Ramos (cell line): ENCODE data around the gene PRPS2.

ENCODE experiments used
- in situ Hi-C: fragments of 300-500 bp; cut with MboI; formaldehyde crosslinking; loops from one replicate; pipeline ENCODE4 v1.14.3; 2022; ENCODE audit warnings: low sequenced_read_pairs; ENCODE audit not compliant: unreplicated experiment

The PRPS2 gene

DNA sequence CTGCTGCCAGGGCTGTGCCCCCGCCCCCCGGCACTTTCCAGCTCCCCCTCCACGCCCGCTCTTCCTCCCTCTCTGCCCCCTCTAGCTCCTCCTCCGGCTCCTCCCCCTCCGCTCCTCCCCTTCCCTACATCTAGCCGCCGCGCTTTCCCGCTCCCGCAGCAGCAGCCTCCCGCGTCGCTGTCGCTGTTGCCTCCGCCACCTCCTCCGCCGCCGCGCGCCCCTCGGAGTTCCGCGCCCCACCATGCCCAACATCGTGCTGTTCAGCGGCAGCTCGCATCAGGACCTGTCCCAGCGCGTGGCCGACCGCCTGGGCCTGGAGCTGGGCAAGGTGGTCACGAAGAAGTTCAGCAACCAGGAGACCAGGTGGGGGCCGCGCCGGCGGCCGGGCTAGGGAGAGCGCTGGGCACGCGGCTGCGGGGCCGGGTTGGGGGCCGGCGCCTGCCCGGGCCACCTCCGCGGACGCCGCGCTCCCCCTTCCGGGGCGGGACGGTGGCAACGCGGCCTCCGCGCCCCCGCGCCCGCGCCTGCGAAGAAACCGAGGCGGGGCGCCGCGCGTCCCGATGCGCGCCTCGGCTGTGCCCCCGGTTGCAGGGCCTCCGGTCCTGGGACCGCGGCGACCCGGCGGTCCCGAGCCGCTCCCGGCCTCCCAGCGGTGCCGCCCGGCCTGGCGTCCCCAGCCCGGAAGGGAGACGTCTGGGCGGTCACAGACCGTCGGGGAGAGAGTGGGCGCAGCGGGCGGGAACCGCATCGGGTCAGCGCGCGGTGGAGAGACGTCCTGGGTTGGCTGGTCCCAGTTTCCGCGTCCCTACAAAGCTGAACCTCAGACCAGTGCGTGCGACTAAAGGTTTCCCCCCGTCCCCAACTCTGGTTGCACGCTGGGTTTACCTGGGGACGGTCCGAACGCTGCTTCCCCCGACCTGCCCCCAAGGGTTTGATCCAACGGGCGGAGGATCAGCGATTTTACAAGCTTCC lies at the start of gene PRPS2:
PRPS2 (plus strand) TSS at position 156 of the 972 bp plus-strand sequence; CDS start at position 242, 86 bp downstream.
- in situ Hi-C loops: no loop called here

DNA sequence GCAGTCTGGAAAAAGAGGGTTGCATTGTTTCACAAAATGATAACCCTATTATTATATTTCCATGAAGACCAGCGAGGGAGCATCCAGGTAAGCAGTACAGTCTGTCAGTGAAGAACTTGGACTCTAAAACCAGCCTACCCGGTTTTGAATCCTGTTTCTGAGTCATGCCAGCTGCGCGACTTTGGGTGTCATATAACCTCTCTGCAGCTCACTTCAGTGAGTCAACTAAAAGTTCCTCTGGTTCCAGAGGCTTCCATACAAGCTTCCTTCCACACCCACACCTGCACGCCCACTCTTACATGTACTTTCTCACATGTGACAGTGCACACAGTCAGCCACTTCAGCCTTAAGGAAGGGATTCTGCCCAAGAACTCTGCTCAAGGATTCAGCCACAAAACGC lies 49.8 kb upstream of the PRPS2 start:
- in situ Hi-C loops: no loop called here

- in situ Hi-C loops: no loop called here
Measured at GRCh38 chrX:12747433-12747832, 43.8 kb upstream of the PRPS2 start.

DNA sequence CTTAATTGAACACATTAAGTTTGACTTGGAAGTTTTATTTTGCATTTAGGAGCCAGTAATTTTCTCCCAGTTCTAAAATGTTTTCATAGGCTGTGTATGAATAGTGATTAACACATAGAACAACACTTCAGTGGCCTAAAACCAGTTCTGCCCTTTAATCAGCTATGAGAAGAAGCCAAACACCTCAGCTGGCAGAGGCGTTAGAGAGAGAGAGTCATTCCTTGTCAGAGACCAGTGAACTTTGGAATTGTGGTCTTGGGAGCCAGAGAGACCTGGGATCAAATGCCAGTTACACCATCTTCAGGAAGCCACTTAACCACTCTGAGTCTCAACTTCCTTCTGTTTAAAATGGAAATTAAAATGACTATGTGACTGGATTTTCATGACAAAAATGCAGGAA lies 39.3 kb upstream of the PRPS2 start:
- in situ Hi-C loops: no loop called here

GRCh38 chrX:12753366-12753765 lies 37.8 kb upstream of the PRPS2 start:
- in situ Hi-C loops: no loop called here

GRCh38 chrX:12758291-12758690 lies 32.9 kb upstream of the PRPS2 start:
- in situ Hi-C loops: no loop called here

GRCh38 chrX:12767856-12768255 lies 23.4 kb upstream of the PRPS2 start:
- in situ Hi-C loops: no loop called here

DNA sequence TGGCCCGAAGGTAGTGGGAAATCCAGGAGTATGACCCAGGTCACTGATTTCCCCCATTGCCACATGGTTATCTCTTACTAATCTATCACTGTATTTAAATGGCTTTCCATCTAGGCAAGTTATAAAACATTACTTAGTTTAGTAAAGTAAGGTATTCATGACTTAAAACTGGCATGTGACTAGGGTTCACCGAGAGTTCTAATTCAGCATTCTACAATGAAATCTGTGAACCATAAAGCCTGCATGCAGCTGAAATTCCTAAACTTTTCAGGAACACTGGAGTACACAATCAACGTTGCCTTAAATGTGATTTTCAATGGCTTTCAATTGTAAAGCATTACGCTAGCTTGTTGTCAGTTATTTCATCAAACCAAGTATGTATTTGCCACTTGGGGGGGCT lies 22.7 kb upstream of the PRPS2 start:
- in situ Hi-C loops: no loop called here

GRCh38 chrX:12770440-12770839 lies 20.8 kb upstream of the PRPS2 start:
- in situ Hi-C loops: no loop called here

GRCh38 chrX:12771445-12772069 lies 19.7 kb upstream of the PRPS2 start:
- in situ Hi-C loops: no loop called here

- in situ Hi-C loops: no loop called here
Measured at GRCh38 chrX:12777670-12778069, 13.5 kb upstream of the PRPS2 start.

DNA sequence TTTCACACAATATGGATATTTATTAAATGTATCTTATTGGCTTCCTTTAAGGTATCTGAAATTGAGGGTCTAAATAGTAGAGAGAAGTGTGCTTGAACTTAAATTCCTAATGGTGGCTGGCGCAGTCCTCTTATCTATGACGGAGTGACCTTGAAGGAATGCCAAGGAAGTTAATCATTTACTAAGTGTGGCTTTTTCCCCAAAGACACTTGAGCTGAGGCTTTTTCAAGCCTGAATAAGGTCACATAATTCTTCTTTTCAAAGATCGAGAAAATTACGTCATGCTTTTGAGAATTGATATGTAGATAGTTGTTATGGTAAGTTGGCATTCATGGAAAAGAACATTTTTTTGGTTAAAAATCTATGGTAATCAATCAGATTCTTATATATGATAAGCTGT lies 11.7 kb upstream of the PRPS2 start:
- in situ Hi-C loops: no loop called here

- in situ Hi-C loops: no loop called here
Measured at GRCh38 chrX:12788645-12789044, 2.6 kb upstream of the PRPS2 start.

GRCh38 chrX:12789976-12790375 lies 1.2 kb upstream of the PRPS2 start:
- in situ Hi-C loops: no loop called here

DNA sequence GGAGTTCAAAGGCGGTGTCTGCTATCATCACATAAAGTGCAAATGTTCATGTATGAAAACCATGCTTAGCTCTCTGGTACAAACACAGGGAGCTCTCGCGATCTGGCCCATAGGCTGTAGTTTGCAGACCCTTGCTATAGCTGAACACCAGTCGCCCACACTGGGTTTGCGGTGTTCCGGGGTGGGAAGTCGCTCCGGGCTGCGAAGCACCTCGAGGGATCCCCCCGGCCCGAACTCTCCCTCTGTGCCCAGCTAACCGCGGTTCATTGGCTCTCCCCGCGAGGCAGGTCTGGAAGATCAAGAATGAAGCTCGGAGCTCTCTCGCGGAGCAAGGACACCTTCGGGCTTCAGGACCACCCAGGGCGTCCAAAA lies 341 bp upstream of the PRPS2 start:
- in situ Hi-C loops: no loop called here

- in situ Hi-C loops: no loop called here
Measured at GRCh38 chrX:12792711-12793110, 1.5 kb downstream of the PRPS2 start.

DNA sequence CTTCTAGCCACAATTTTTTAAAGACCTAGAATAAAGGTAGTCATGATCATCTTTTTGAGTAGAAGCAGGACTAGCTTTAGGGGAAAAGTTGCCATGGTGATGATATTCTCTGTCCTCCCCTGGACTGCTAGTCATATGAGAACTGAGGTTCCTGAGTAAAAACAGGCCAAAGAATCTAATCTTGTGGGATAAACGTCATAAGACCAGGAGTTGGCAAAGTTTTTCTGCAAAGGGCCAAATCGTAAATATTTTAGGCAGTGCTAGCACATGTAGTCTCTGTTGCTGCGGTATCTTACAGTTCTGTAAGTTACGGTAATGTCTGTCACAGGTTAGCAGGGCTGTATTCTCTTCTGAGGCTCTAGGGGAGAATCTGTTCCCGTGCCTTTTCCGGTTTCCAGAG lies 3.4 kb downstream of the PRPS2 start:
- in situ Hi-C loops: no loop called here

DNA sequence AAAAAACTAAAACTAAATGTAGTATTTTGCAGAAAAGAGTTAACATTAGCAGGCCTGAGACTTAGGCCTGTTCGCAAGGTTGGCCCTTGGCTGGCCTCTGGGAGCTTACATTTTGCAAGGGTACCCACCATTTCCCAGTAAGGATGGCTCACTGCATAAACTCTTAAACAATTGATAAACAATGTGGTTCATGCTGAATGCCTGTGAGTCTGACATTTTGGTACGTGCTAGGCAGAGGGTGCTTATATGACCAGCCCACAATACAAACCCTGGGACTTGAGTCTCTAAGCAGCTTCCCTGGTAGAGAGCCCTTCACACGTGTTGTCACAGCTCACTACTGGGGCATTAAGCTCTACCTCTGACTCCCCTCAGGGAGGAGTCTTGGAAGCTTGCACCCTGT lies 7.4 kb downstream of the PRPS2 start:
- in situ Hi-C loops: no loop called here

DNA sequence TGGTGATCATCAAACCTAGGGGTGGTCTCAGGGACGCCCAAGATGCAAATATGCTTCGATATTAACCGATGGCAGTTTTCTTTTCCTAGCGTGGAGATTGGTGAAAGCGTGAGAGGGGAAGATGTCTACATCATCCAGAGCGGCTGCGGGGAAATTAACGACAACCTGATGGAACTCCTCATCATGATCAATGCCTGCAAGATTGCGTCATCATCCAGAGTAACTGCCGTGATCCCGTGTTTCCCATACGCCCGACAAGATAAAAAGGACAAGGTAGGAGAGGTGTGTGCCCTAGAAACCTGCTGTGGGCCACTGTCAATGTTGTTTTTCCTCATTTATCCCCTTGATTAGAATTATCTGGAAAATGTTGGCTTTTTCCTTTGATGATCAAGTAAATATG lies 7.9 kb downstream of the PRPS2 start:
- in situ Hi-C loops: no loop called here

- in situ Hi-C loops: loop anchor here (25.0 kb wide), 1 partner anchor 685 kb away; no protein-coding TSS in a partner anchor
Measured at GRCh38 chrX:12802741-12803140, 11.5 kb downstream of the PRPS2 start.

GRCh38 chrX:12804655-12805054 lies 13.4 kb downstream of the PRPS2 start:
- in situ Hi-C loops: loop anchor here (25.0 kb wide), 1 partner anchor 683 kb away; no protein-coding TSS in a partner anchor
